GM21576 (cell line): ENCODE measurements around the gene ADAMTS4.

Source experiments
- ATAC-seq: cut with Tn5 transposase; IDR thresholded peaks from one replicate; pipeline ENCODE4 v1.9.1; 2021; ENCODE audit warnings: mild to moderate bottlenecking, moderate library complexity; ENCODE audit not compliant: unreplicated experiment

The ADAMTS4 gene

DNA sequence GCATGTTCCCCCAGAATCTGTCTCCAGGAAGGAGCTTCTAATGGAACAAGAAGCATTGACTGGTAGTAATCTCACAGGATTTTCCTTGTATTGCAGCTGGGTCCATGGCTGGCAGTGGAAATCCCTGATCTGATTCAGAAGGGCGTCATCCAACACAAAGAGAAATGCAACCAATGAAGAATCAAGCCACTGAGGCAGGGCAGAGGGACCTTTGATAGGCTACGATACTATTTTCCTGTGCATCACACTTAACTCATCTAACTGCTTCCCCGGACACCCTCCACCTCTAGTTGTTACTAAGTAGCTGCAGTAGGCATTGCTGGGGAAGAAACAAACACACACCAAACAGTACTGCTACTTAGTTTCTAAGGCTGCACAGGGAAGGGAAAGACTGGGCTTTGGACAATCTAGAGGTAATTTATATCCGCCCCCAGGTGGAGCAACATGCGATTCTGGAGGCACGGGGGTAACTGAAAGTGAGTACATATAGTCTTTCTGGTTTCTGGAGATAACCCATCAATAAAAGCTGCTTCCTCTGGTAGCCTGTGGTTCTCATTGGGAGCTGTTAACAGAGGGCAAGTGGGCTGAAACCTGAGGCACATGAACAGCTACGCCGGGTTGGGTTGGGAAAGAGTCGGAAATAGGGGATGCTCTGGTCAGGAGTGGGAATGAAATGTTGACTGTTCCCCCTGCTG lies 40.4 kb downstream of the ADAMTS4 start:
- peak; percentile 8 for ATAC-seq

DNA sequence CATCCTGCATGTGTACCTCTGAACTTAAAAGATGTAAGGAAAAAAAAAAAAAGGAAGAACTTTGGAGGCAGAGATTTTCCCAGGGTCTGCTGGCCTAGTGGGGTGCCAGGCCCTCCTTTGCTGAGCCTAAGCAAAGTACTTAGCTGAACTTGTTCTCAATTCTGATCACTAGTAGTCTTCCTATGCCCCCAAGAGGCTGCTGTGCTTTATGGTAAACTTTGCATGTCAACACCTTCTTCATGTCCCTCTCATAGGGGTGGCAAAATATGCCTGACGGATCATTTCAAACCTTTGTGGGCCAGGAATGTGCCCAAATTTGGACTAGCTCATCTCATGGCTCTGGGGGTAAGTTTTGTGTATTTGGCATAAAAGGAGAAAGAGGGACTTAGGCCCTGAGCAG lies 41.0 kb downstream of the ADAMTS4 start:
- no peak for ATAC-seq

DNA sequence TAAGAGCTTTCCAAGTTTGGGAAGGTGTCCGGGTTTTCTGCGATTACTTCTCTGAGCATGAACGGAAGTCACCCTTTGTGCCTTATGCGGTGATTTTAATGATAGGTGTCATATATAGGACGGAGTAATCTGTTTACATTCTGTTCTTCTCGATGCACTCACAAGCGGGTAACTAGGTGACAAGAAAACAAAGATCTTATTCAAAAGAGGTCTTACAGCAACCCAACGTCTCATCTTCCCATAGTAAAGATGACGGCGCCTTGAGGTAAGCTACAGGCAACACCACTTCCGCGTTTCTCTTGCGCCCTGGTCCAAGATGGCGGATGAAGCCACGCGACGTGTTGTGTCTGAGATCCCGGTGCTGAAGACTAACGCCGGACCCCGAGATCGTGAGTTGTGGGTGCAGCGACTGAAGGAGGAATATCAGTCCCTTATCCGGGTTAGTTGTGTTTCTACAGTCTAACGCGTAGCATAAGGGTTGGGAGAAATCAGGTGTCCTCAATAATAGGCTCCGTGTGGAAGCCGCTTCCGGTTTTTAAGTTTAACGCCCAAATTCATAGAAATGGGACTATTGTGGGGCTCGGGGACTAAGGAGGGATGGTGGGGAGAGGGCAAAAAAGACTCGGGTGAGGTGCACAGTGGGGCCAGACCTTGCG lies 45.0 kb downstream of the ADAMTS4 start, which contains the start of gene UFC1:
Gene UFC1 (plus strand): TSS at position 297 of the 656 bp plus-strand sequence. CDS start 20 bp downstream, at position 317.
- ATAC-seq, result peak; percentile 83

DNA sequence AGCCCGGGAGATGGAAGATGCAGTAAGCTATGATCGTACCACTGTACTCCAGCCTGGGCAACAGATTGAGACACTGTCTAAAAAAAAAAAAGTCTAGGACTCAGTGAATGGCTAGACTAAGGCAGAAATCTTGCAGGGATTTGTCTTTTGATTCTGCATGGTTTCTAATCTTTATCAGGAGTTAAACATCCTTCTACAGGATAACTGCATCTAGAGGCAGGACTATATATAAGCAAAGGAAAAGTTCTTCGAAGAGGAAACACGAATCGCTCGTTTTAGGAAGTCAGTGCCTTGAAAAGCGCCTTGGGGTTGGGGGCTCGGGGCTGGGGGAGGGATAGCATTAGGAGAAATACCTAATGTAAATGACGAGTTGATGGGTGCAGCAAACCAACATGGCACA lies 45.7 kb downstream of the ADAMTS4 start:
- no peak for ATAC-seq

DNA sequence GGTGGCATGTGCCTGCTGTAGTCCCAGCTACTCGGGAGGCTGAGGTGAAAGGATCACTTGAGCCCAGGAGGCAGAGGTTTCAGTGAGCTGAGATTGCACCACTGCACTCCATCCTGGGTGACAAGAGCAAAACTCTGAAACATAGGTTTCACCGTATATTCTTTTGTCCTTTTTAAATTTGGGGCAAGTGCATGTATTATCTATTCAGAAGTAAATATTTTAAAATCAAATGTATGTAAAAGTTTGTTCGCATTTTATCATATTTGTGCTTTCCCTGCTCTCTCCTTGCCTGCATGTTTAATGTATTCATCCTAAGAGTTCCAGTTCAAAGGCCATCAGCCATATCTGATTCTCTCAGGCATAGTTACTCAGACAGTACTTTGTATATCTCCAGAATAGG lies 53.0 kb downstream of the ADAMTS4 start:
- ATAC-seq, result no peak

DNA sequence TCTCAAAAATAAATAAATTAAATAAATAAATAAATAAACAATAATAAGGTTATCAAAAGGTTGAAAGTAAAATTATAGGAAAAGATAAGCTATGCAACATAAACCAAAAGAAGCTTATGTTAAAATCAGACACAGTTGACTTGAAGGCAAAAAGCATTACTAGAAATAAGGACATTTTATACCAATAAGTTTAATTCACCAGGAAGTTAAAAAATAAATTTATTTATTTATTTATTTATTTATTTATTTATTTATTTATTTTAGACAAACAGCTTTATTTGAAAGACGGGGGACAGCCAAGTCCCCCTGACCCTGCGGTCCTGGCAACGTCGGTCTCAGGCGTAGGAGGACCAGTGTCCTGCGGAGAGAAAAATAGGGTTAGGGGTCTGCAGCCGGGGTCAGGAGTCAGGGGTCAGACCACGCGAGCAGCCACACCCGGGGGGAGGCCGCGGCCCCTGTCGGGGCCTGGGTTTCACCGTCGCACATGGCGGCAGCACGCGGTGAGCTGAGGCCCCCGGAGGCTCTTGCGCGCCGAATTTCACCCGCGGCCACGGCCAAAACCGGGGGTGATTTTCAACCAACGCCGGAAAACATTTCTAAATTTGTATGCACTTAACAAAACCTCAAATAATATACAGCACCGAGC lies 58.0 kb downstream of the ADAMTS4 start:
- ATAC-seq, result no peak

DNA sequence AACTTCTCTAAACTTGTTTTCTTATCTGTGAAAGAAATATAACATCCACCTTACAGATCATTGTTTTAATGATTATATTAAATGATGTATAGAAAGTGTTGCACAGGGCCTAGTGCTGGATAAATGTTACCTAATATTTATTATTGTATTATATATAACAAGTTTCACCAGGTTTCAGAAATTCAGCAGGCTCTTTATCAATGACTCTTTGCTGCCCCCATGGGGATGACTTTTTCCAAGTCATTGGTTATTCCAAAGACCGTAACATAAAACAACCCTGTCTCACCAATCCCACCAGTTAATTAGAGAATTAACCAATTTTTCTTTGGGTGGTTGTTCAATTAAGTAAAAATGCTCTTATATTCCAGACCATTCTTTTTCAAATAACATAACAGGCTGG lies 59.1 kb downstream of the ADAMTS4 start:
- ATAC-seq, result no peak

DNA sequence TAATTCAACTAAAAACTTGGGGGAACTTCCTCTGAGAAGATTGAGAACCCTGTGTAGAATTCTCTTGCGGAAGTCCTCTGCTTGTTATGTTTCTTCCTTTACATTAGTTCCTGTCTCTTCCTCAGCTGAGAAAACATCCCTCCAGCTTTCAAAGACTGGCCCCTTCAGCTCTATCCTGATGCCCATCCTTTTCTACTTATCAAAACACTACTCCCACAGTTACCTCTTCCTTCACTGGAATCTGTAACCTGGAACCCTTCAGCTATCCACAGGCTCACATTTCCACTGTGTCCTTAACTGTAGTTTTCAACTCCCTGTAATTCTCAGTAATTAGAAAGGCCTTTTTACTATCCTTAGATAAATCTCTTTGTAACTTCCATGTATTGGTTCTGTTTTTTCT lies 60.4 kb downstream of the ADAMTS4 start:
- ATAC-seq, result no peak

DNA sequence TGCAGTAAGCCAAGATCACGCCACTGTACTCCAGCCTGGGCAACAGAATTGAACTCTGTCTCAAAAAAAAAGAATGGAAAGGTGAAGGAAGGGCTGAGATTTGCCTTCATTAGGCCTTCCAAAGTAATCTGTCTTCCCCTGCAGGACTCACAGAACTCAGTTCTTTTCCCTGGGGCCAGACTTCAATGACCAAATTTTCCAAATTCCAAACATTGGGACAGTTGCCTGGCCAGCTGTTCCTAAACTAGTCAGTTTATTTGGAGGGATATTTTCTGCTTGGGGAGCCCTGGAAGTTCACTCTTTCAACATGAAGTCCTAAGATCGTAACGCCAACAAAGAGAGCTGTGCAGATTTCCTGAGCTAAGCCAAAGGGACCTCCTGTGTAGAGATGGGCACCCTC lies 61.0 kb downstream of the ADAMTS4 start:
- no peak for ATAC-seq
